SK-N-SH (cell line): ENCODE measurements around the gene ZMIZ1.

Source experiments
- CTCF ChIP-seq: fragments of 200-600 bp; sonication (generic); IDR thresholded peaks from 2 replicates; pipeline ENCODE4 v1.6.1; 2017; ENCODE audit warnings: antibody characterized with exemption, mild to moderate bottlenecking, moderate library complexity
- NFIC ChIP-seq: IDR thresholded peaks from 2 replicates; pipeline ENCODE4 v1.4.0; 2012; ENCODE audit warnings: borderline replicate concordance
- REST ChIP-seq: IDR thresholded peaks from 2 replicates; pipeline ENCODE4 v1.6.1; 2012; ENCODE audit warnings: mild to moderate bottlenecking, low read depth, low read length, moderate library complexity
- RXRA ChIP-seq: IDR thresholded peaks from 2 replicates; pipeline ENCODE4 v1.4.0; 2012; ENCODE audit warnings: low read depth, mild to moderate bottlenecking, borderline replicate concordance

GRCh38 chr10:79310911-79311573, 242.3 kb downstream of the ZMIZ1 start:
- TF ChIP-seq NFIC (no peak), CTCF (no peak), REST (no peak), RXRA (no peak)
